Psoas muscle (tissue), 8 donors: ENCODE data around the gene AHRR. TPM values are rescaled to one million over a fixed set of nuclear protein-coding genes. Genes with fewer than 3 reads are reported as not detected.

Experiments used
- ATAC-seq, 4 donors: fragments of 200-7000 bp; cut with Tn5 transposase; one replicate each; pipeline ENCODE4 v1.9.1; 2020; ENCODE audit warnings: moderate library complexity in 3 of 4, mild to moderate bottlenecking in 2 of 4
- DNase-seq, 2 donors: peaks; one replicate each; pipeline ENCODE4 v3.0.0-alpha.2; 2020
- H3K27ac ChIP-seq: fragments of 200-600 bp; one replicate; pipeline ENCODE4 v1.8.0; 2022
- H3K27me3 ChIP-seq, 3 donors: fragments of 200-600 bp in 1 of 3; one replicate each; pipeline versions ENCODE4 v1.6.1 to v1.8.0; 2013 to 2022; ENCODE audit warnings: low read length in 2 of 3, mild to moderate bottlenecking in 2 of 3, moderate library complexity in 1 of 3; ENCODE audit not compliant: insufficient read depth in 3 of 3
- H3K36me3 ChIP-seq, 2 donors: fragments of 200-600 bp in 1 of 2; one replicate each; pipeline versions ENCODE4 v1.6.1 to v1.8.0; 2013 to 2022; ENCODE audit warnings: low read depth in 1 of 2, mild to moderate bottlenecking in 1 of 2, moderate library complexity in 1 of 2; ENCODE audit not compliant: insufficient read depth in 1 of 2
- H3K4me1 ChIP-seq: fragments of 200-600 bp; one replicate; pipeline ENCODE4 v1.8.0; 2022
- H3K4me3 ChIP-seq: fragments of 200-600 bp; one replicate; pipeline ENCODE4 v1.8.0; 2022; ENCODE audit warnings: mild to moderate bottlenecking
- H3K9me3 ChIP-seq: fragments of 200-600 bp; one replicate; pipeline ENCODE4 v1.8.0; 2022
- CTCF ChIP-seq: fragments of 200-600 bp; IDR thresholded peaks from one replicate; pipeline ENCODE4 v1.8.0; 2022; ENCODE audit warnings: antibody characterized with exemption
- WGBS, 3 donors: extraction: QIAGEN DNeasy Blood & Tissue Kit; methylation state at CpG; one replicate each; pipeline versions ENCODE4 v1.1.6 to v1.1.7; 2013; 5-methylcytosine and 5-hydroxymethylcytosine counted together
- intact Hi-C, 2 donors: fragments of 100-400 bp; cut with DNase I; formaldehyde crosslinking; loops; one replicate each; pipeline versions ENCODE4 v1.11.0 to v1.14.2; 2022
- polyA plus RNA-seq, 3 donors: library from polyadenylated mRNA; stranded (reverse); fragments of 200-250 nt; gene quantifications; one replicate each; pipeline ENCODE4 v1.2.3, GENCODE V29; 2013
- total RNA-seq, 4 donors: library from RNA; stranded (reverse); fragmentation: NEBNext Ultra II Directional in 2 of 4; extraction: Animal tissue kit (Norgen Biotek cat#: 25700) in 2 of 4; gene quantifications; one replicate each; pipeline versions ENCODE4 v1.2.1 to v1.2.4, GENCODE V29; 2021 to 2023
- donor health status: healthy with polysubstance abuse.
- donor health status: DM: no; HTN: no; CAD: no; lungs with moderate emphysema.
- donor health status: Bipolar disorder and iron deficiency.
- donor health status: healthy.
- donor health status: DM: yes; HTN: yes; CAD: no.
- donor health status: DM: no; HTN: no; CAD: no.
- donor health status: DM: no; HTN: no; CAD: no.
- donor health status: DM: yes; HTN: yes; CAD: no.

AHRR gene
- total and polyA plus RNA-seq, 7 donors = 0.10 to 7.4 (median 0.45) TPM

GRCh38 chr5:322281-322941 is 897 bp downstream of the AHRR start:
- Histone ChIP-seq H3K4me1 (no peaks in the 10 kb centered on the region), H3K4me3 (peak overlapping the region; percentile 62), H3K27ac (no peak overlapping the region), H3K9me3 (no peaks in the 10 kb centered on the region), H3K36me3 (no peaks in the 10 kb centered on the region), H3K27me3 (peaks cover 0 to 72% (median 23%) of the 10 kb centered on the region in 3 donors)
- WGBS, 3 donors = 35 to 42% (median 39%) methylated on average over 45 to 56 of the region's 56 CpGs
- DNase-seq (peak in 1 of 2 donors; percentile 58), ATAC-seq (no peak)
- no peak for TF ChIP-seq CTCF
- intact Hi-C loops = no loop called here

- ATAC-seq = no peak
- Histone ChIP-seq H3K4me1 (no peaks in the 10 kb centered on the region), H3K27ac (no peak overlapping the region), H3K4me3 (no peak overlapping the region), H3K27me3 (peaks cover 0 to 72% (median 23%) of the 10 kb centered on the region in 3 donors), H3K36me3 (no peaks in the 10 kb centered on the region), H3K9me3 (no peaks in the 10 kb centered on the region)
- 69 to 75% (median 70%) methylated on average over 30 of the region's 30 CpGs for WGBS, 3 donors
- intact Hi-C loops = no loop called here
- TF ChIP-seq CTCF = no peak
- DNase-seq = peak in 1 of 2 donors; percentile 41
These were observed 1.7 kb downstream of the AHRR start for GRCh38 chr5:322942-323879.

- TF ChIP-seq CTCF = no peak
- no peaks in the 10 kb centered on the region for H3K36me3 ChIP-seq
- no peaks in the 10 kb centered on the region for H3K4me1 ChIP-seq
- DNase-seq (peak in 1 of 2 donors; percentile 40), ATAC-seq (no peak)
- H3K27ac ChIP-seq = no peak overlapping the region
- intact Hi-C loops = no loop called here
- peaks cover 0 to 58% (median 20%) of the 10 kb centered on the region in 3 donors for H3K27me3 ChIP-seq
- 76 to 78% (median 77%) methylated on average over 23 to 24 of the region's 24 CpGs for WGBS, 3 donors
- H3K9me3 ChIP-seq = no peaks in the 10 kb centered on the region
- H3K4me3 ChIP-seq = no peak overlapping the region
These were observed 3.5 kb downstream of the AHRR start for GRCh38 chr5:324736-325612.

DNA sequence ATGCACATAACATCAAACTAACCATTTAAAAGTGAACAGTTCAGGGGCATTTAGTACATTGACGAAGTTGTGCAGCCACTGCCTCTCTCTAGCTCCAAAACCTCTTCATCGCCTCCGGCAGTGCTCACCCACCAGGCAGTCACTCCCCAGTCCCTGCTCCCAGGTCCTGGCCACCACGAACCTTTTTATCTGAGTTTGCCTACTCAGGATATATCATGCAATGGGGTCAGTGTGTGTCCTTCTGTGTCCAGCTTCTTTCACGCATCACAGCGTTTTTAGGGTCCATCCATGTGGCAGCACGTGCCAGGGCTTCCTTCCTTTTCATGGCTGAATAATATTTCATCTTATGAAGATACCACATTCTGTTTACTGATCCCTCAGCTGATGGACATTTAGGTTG is 4.6 kb downstream of the AHRR start:
- no peak for ATAC-seq
- 85 to 93% (median 90%) methylated on average over 7 of the region's 7 CpGs for WGBS, 3 donors
- H3K36me3 ChIP-seq = no peaks in the 10 kb centered on the region
- no peak overlapping the region for H3K27ac ChIP-seq
- H3K9me3 ChIP-seq = no peaks in the 10 kb centered on the region
- intact Hi-C loops = no loop called here
- peak in 1 of 2 donors; percentile 25 for DNase-seq
- no peaks in the 10 kb centered on the region for H3K4me1 ChIP-seq
- no peak overlapping the region for H3K4me3 ChIP-seq
- peaks cover 0 to 47% (median 18%) of the 10 kb centered on the region in 3 donors for H3K27me3 ChIP-seq
- no peak for TF ChIP-seq CTCF
